Thyroid gland (tissue), 4 donors: ENCODE results near the gene SELENOP.
"Not testable (repeated sequence)": the region's sequence is repeated elsewhere in the genome, so short reads cannot be mapped to it uniquely, and the experiment has no call there.

Experiments
- POLR2A ChIP-seq, 2 donors: fragments of 450-650 bp; IDR thresholded peaks; one replicate each; pipeline ENCODE4 v1.6.1; 2017; ENCODE audit warnings: antibody characterized with exemption in 2 of 2, mild to moderate bottlenecking in 2 of 2, moderate library complexity in 1 of 2
- TF ChIP-seq, protein P1 (sequence below), 6 experiments: fragments of 200-600 bp in 3 of 6; fragments of 450-650 bp in 3 of 6; sonication (generic) in 3 of 6; IDR thresholded peaks; one replicate each; pipeline ENCODE4 v1.5.1; 2016 to 2019; ENCODE audit warnings: antibody characterized with exemption in 6 of 6, mild to moderate bottlenecking in 2 of 6, inconsistent platforms in 1 of 6, moderate library complexity in 1 of 6

DNA sequence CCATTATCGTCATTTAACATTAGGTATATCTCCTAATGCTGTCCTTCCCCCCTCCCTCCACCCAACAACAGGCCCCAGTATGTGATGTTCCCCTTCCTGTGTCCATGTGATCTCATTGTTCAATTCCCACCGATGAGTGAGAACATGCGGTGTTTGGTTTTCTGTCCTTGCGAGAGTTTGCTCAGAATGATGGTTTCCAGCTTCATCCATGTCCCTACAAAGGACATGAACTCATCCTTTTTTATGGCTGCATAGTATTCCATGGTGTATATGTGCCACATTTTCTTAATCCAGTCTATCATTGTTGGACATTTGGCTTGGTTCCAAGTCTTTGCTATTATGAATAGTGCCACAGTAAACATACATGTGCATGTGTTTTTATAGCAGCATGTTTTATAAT lies 32.7 kb upstream of the SELENOP start:
- not testable (repeated sequence) for TF ChIP-seq POLR2A (IDR thresholded peaks at IDR 0.05)
- TF ChIP-seq, protein P1, sequence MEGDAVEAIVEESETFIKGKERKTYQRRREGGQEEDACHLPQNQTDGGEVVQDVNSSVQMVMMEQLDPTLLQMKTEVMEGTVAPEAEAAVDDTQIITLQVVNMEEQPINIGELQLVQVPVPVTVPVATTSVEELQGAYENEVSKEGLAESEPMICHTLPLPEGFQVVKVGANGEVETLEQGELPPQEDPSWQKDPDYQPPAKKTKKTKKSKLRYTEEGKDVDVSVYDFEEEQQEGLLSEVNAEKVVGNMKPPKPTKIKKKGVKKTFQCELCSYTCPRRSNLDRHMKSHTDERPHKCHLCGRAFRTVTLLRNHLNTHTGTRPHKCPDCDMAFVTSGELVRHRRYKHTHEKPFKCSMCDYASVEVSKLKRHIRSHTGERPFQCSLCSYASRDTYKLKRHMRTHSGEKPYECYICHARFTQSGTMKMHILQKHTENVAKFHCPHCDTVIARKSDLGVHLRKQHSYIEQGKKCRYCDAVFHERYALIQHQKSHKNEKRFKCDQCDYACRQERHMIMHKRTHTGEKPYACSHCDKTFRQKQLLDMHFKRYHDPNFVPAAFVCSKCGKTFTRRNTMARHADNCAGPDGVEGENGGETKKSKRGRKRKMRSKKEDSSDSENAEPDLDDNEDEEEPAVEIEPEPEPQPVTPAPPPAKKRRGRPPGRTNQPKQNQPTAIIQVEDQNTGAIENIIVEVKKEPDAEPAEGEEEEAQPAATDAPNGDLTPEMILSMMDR (IDR thresholded peaks at IDR 0.05) = not testable (repeated sequence)
